ENCODE data around the gene MACROD2.

The MACROD2 gene

GRCh38 chr20:14332866-14333265 lies 337.6 kb downstream of the MACROD2 start:
- no peak for DNase-seq (ENCODE audit: low read depth in 1 of 2, low spot score in 1 of 2)

DNA sequence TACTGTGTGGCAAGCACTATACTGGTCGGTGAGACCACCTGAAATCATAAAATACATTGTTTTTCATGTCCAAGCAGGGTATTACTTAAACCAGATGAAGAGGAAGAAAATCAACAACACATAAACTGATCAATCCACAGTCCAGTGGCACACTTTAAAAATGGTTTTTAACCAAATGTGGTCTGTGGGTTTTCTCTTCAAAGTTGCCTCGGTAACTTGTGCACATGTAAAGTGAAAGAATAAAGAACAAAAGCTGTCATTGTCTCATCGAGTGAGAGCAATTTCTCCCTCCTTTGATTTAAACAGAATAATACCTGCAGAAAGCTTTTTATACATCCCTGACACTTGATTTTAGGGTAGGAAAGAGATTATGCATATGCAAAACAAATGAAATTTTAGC lies 338.4 kb downstream of the MACROD2 start:
- no peak for DNase-seq (ENCODE audit: low read depth in 1 of 2, low spot score in 1 of 2)

GRCh38 chr20:14334306-14334930 lies 339.1 kb downstream of the MACROD2 start:
- no peak for DNase-seq (ENCODE audit: low read depth in 1 of 2, low spot score in 1 of 2)

DNA sequence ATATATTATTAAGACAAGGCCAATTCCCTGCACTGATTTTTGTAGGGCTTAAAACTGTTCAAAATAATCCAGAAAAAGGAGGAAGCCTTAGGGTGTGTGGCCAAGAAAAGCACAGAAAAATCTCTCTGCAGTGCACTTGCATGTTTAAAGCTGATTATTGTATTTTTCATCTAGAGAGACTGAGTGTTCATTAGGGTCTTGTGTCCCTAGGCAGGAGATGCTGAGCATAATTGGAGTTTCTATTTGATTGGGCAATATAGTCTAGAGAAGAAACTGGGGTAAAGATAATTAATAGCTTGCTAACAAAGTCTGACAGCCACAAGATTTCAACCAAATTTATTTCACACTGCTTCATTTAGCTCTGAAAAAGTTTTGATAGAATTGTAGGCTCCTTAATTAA lies 339.7 kb downstream of the MACROD2 start:
- DNase-seq (ENCODE audit: low read depth in 1 of 2, low spot score in 1 of 2), result no peak

GRCh38 chr20:14336686-14337085 lies 341.4 kb downstream of the MACROD2 start:
- no peak for DNase-seq (ENCODE audit: low read depth in 1 of 2, low spot score in 1 of 2)

GRCh38 chr20:14337400-14338171 lies 342.3 kb downstream of the MACROD2 start, which contains the start of gene FLRT3:
Gene FLRT3 (minus strand): TSS chr20:14337612. CDS start chr20:14327506, 10,106 bp downstream.
- no peak for DNase-seq (ENCODE audit: low read depth in 1 of 2, low spot score in 1 of 2)

DNA sequence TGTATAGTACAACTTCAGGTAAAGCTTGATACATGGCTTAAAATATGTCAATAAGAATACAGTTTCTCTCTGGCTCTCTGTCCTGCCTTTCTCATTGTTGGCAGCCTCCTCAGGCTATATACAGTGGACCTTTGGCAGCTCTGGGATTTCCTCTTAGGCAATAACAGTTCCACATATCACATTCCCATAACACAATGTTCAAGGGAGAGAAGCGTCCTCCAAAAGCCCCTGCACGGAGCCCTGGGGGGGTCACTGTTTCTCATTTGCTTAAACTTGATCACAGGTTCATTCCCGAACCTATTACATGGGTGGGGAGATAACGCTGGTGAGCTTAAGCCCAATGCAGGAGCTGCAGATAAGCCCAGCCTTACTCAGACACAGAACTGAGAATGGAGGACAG lies 346.5 kb downstream of the MACROD2 start:
- DNase-seq (ENCODE audit: low read depth in 1 of 2, low spot score in 1 of 2), result no peak

DNA sequence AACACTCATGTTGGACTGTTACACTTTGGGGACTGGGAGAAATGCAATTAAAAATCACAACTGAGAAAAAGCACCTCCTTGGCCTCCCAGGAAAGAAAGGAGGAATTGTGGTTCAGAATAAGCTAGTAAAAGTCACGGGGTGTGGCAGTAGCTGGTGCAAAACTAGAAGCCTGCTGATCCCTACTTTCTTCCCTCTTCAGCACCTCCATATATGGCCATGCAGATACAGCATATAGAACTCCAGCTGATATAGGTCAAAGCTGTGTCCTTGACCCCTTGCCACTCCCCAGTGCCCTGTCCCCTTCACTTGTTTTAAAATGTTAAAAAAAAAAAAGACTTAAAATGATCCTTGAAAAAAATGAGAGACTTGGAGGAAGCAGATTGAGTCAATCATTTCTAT lies 347.6 kb downstream of the MACROD2 start:
- DNase-seq (ENCODE audit: low read depth in 1 of 2, low spot score in 1 of 2), result no peak

DNA sequence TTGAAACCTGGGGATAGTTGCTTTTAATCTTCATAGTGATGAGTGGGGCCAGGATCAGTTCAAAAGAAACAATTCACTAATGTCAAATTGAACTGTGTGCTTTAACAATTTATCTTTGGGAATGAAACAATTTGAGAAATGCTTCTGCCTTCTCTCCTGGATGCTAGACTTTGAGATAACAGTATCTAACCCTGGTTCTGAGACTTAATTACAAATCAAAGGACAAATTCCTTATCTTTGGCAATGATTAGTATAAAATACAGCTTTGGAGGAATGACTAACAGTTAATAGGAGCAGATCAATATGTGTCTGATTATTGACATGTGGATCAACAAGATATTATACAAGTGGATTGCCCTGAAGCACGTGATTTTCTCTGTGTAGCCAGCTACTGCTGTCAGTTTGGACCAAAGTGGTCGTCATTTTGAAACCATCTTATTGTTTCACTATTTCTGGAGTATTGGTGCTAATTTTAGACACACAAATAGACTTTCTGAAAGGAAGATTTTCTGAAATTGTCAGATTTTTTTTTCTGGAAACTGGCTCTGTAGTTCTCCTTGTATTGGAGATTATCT lies 348.3 kb downstream of the MACROD2 start:
- DNase-seq (ENCODE audit: low read depth in 1 of 2, low spot score in 1 of 2), result no peak

- no peak for DNase-seq (ENCODE audit: low read depth in 1 of 2, low spot score in 1 of 2)
Observed at GRCh38 chr20:14344746-14345145, 349.4 kb downstream of the MACROD2 start.

DNA sequence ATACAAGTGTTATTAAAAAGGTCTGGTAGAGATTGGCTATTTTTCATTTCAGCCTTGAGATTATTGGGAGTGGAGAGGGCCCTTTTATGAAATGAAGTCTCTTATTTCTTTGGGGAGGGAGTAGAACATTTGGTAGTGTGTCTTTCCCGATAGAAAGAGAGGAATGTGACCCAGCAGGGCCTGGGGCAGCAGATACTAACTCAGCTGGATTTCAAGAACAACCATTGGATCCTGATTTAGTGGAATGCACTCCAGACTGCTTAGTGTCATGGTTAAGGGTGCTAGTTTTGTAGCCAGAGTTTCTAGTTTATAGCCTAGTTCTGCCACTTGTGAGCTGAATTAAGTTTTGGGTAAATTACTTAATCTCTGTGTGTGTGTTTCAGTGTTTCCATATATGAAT lies 360.5 kb downstream of the MACROD2 start:
- no peak for DNase-seq (ENCODE audit: low read depth in 1 of 2, low spot score in 1 of 2)

DNA sequence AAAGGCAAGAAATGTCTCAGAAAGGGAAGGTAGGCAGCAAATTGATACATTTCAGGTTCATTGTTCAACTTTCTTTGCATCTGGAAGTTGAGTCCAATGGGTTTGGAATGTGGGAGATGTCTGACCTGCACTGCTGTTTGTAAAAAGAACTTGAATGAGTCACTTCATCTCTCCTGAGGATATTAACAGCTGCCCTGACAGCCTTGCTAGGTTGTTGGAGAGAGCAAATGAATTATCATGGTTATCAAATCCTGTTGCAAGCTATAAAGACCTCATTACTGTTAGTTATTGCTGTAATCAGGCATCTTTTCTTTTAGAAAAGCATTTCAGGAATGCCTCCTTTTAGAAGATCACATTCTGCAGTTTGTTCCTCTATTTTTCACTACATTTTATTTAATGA lies 365.1 kb downstream of the MACROD2 start:
- DNase-seq (ENCODE audit: low read depth in 1 of 2, low spot score in 1 of 2), result no peak

- no peak for DNase-seq (ENCODE audit: low read depth in 1 of 2, low spot score in 1 of 2)
Observed at GRCh38 chr20:14361509-14362345, 366.4 kb downstream of the MACROD2 start.

DNA sequence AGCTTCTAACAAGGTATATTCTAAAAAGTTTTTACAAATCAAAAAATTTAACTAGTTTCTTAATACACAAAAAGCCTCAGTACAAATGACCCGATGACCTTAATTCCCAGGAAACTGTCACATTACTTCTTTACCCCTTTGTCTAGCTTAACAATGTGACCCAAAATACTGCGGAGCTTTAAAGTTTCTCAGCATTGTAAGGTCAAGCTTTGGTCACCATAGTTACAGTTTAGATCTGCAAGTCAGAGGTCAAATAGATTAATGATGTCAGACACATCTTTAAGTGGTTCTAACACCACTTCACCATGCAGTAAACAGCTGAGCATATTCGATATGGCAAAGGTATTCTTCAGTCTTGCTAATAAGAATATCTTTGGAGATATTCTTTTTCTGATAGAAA lies 378.9 kb downstream of the MACROD2 start:
- no peak for DNase-seq (ENCODE audit: low read depth in 1 of 2, low spot score in 1 of 2)

- no peak for DNase-seq (ENCODE audit: low read depth in 1 of 2, low spot score in 1 of 2)
Observed at GRCh38 chr20:14375416-14375985, 380.2 kb downstream of the MACROD2 start.

GRCh38 chr20:14378326-14378725 lies 383.0 kb downstream of the MACROD2 start:
- no peak for DNase-seq (ENCODE audit: low read depth in 1 of 2, low spot score in 1 of 2)

GRCh38 chr20:14383335-14383734 lies 388.0 kb downstream of the MACROD2 start:
- DNase-seq (ENCODE audit: low read depth in 1 of 2, low spot score in 1 of 2), result no peak

DNA sequence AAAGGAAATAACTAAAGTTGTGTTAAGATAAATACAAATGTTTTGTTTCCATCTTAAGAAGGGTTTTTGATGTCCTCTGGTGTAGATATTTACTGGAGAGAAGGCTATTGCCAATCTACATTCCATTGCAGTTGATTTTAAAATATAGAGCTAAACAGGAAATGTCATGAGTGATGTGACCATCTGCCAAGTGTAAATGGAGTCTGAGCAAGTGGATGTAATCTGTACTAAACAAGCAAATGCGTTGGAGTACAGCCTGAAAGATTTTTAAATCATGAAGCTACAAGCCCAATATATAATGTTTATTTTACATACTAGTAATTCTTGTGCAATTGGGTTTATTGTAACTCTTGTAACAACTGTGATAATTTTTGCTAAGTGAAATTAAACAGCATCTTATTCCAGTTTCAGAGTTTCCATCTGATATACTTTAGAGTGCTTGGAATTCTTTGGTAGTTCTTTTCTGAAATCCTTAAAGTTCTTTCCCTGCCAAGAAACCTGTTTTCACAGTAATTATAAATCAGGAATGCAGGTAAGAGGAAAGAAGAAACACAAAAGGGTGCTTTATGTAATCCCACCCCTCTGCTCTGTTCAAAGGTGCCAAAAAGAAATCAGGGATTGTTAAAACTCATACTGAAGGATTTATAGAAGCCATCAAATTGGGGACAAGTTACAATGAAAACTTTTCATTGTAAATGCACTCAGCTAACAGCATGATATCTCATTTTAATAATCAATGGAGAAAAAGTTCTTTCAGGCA lies 389.3 kb downstream of the MACROD2 start:
- DNase-seq (ENCODE audit: low read depth in 1 of 2, low spot score in 1 of 2), result no peak

GRCh38 chr20:14385176-14385740 lies 389.9 kb downstream of the MACROD2 start:
- no peak for DNase-seq (ENCODE audit: low read depth in 1 of 2, low spot score in 1 of 2)

DNA sequence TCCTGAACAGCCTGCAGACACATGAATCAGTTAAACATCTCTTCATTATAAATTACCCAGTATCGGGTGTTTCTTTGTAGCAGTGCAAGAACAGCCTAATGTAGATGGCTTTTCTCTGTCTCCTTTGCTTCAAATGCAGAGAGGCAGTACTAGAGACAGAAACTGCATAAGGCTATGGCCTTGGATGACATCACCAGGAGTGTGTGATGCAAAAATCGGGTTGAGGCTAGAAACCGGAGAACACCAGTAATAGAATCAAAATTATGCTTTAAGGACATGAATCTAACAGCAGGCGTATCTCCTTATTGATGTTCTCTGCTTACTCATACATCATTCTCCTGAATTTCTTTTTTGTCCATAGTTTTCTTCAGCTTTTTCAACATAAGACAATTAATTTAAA lies 391.4 kb downstream of the MACROD2 start:
- DNase-seq (ENCODE audit: low read depth in 1 of 2, low spot score in 1 of 2), result no peak
